AG04449 (cell line): Measurements from ENCODE around the gene NEU3.
A peak's percentile ranks its signal among the peaks of the same experiment; 100 is the strongest.
"Not testable (repeated sequence)": the region's sequence is repeated elsewhere in the genome, so short reads cannot be mapped to it uniquely, and the experiment has no call there.

ENCODE experiments used
- CTCF ChIA-PET: fragments of 350-600 bp; formaldehyde crosslinking; extraction: SDS; loops from one replicate; lab custom pipeline; 2021; ENCODE audit warnings: antibody characterized with exemption; lab: Yijun Ruan, JAX
- POLR2A ChIA-PET: fragments of 400-600, 350-600 bp; formaldehyde crosslinking; extraction: SDS; loops from one replicate; lab custom pipeline; 2020; ENCODE audit warnings: antibody characterized with exemption, inconsistent platforms; lab: Yijun Ruan, JAX
- DNase-seq: peaks from one replicate; pipeline ENCODE4 v3.0.0-alpha.2; 2010; ENCODE audit warnings: low read depth, low spot score
- H3K4me3 ChIP-seq: 2 replicates; pipeline ENCODE4 v1.5.1; 2011; ENCODE audit warnings: low read depth, mild to moderate bottlenecking, control low read depth, low read length
- TF ChIP-seq, protein P1 (sequence below): IDR thresholded peaks from one replicate; pipeline ENCODE4 v1.5.1; 2011; ENCODE audit warnings: mild to moderate bottlenecking, moderate library complexity, low read length, control low read depth, inconsistent platforms; ENCODE audit not compliant: insufficient read depth; ENCODE audit errors: missing control alignments

NEU3 gene

DNA sequence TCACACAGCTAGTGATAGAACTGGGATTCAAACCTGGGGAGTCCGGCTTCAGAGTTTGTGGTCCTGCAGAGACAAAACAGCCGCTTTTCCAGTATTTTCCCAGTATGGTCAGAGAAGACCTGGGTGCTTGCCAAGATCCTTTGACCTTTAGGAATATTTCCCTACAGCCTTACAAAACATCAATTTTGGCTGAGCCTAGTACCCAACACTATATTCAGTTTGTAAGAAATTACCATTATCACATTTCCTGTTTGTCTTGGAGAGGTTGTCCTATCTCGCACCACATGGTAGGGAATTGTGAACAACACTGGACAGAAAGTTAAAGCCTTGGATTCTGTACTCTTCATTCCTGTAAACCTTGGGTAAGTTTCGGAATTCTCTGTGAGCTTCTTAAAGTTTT lies 10.7 kb upstream of the NEU3 start:
- POLR2A ChIA-PET = interaction anchor here (0.6 kb wide), 1 partner anchor 10 kb away, joined by 3 read pairs; the partner anchor contains the start of gene NEU3
- H3K4me3 ChIP-seq = no peak overlapping the region
- CTCF ChIA-PET = interaction anchor here (0.8 to 1.2 kb wide), 4 partner anchors 44 to 271 kb away, joined by 3 to 4 read pairs (median 3); no protein-coding TSS in a partner anchor
- TF ChIP-seq, protein P1, sequence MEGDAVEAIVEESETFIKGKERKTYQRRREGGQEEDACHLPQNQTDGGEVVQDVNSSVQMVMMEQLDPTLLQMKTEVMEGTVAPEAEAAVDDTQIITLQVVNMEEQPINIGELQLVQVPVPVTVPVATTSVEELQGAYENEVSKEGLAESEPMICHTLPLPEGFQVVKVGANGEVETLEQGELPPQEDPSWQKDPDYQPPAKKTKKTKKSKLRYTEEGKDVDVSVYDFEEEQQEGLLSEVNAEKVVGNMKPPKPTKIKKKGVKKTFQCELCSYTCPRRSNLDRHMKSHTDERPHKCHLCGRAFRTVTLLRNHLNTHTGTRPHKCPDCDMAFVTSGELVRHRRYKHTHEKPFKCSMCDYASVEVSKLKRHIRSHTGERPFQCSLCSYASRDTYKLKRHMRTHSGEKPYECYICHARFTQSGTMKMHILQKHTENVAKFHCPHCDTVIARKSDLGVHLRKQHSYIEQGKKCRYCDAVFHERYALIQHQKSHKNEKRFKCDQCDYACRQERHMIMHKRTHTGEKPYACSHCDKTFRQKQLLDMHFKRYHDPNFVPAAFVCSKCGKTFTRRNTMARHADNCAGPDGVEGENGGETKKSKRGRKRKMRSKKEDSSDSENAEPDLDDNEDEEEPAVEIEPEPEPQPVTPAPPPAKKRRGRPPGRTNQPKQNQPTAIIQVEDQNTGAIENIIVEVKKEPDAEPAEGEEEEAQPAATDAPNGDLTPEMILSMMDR = no peak
- DNase-seq = no peak

DNA sequence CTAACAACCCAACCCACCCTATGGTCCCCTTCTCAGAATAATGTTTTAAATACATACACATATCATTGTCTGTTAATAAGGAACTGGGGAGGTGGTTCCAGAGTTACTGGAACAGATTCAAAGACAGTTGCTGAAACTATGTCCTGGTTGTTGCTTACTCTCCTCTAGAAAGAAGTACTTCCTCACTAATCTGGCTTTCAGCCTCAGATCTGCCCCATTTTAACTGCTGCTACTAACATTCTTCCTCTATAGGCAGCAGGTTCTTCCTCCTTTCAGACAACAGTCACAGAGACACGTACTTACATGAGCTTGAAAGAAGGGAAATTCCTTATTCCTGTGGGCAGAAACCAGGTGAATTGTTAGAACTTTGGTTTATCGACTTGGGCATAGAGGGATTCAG lies 8.1 kb upstream of the NEU3 start:
- POLR2A ChIA-PET = no interaction called here

DNA sequence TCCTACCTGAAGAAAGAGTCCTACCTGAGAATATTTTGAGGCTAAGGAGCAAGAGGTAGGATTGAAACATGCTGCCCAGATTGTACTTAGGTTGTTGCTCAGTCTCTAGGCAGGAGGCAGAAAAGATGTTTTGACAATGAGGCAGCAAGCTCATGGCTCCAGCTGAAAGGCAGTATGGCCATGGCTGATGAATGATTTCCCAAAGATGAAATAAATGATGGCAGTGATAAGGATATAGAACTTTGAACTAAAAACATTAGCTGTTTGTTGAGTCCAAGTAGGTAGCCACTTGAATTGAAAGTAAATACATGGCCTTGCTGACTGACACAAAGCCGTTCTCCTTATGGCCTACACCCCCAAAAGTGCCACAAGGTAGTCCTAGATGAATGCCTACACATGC lies 6.8 kb upstream of the NEU3 start:
- POLR2A ChIA-PET = no interaction called here
- DNase-seq = no peak
- CTCF ChIA-PET = interaction anchor here (1.4 kb wide), 1 partner anchor 50 kb away, joined by 4 read pairs; no protein-coding TSS in a partner anchor

More for the DNA sequence above, 8.1 kb upstream of the NEU3 start:
- H3K4me3 ChIP-seq = no peak overlapping the region
- DNase-seq = no peak
- TF ChIP-seq, protein P1 = no peak
- CTCF ChIA-PET = interaction anchor here (1.4 kb wide), 1 partner anchor 51 kb away, joined by 4 read pairs; no protein-coding TSS in a partner anchor

DNA sequence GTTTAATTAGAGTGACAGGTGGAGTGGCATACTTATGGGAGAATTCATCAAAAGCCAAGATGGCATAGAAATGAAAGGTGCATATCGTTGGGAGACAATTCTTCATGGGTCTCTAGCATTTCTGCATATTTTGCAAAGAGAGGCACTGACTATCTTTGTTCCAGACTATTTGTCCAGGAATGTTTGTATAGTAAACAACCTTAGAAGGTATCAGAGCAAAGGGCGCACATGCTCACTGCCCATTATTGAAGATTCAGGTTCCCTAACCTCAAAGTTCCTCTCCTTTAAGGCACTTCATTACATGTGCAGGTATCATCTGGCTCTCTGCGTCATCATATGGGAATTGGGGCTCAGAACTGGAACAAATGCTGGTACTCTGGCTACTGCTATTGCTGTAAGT lies 4.7 kb upstream of the NEU3 start:
- POLR2A ChIA-PET = no interaction called here
- TF ChIP-seq, protein P1 = no peak
- H3K4me3 ChIP-seq = no peak overlapping the region
- CTCF ChIA-PET = interaction anchor here (1.5 kb wide), 1 partner anchor 258 kb away, joined by 5 read pairs; no protein-coding TSS in a partner anchor
- DNase-seq = no peak

More for the DNA sequence above, 6.8 kb upstream of the NEU3 start:
- TF ChIP-seq, protein P1 = no peak
- H3K4me3 ChIP-seq = no peak overlapping the region

DNA sequence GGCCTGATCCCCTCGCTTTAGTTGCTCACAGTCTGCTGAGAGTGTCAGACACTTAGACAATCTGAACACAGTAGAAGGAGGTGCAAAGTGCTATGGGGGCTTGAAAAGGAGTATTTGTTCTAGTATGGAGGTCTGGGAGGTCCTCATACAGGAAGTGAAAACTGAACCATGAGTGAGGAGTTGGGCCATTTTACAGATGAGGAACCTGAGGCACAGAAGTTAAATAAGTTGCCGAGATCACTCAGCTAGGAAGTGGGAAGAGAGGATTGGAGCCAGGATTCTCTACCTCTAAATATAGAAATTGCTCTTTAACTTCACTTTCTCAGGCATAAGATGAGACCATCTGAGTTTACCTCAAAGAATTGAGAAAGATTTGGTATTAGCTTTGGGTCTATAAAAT lies 4.0 kb upstream of the NEU3 start:
- CTCF ChIA-PET = no interaction called here
- no peak overlapping the region for H3K4me3 ChIP-seq
- POLR2A ChIA-PET = no interaction called here
- no peak for DNase-seq
- TF ChIP-seq, protein P1 = no peak

DNA sequence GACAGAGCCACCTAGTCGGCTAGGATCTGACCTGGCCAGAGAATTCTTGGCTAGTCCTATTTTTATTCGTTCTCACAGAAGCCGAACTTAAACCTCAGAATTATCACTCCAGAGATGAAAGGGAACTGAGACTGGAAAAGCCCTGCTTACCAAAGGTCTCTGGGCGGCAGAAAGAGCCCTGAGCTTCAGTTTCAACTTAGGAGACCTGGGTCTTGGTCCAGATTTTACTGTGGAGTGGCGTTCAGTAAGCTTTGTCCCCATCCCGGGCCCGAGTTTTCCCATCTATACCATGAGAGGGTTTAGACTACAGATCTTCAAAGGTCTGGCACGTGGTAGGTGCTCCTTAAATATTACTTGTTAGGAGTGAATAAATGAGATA lies 516 bp downstream of the NEU3 start:
- POLR2A ChIA-PET = interaction anchor here (0.7 to 1.6 kb wide), 2 partner anchors 25 to 60 kb away, joined by 3 read pairs; no protein-coding TSS in a partner anchor
- TF ChIP-seq, protein P1 = no peak
- DNase-seq = no peak
- H3K4me3 ChIP-seq = peak overlapping the region; percentile 81
- CTCF ChIA-PET = interaction anchor here (0.9 to 2.0 kb wide), 3 partner anchors 33 to 59 kb away, joined by 3 to 5 read pairs (median 4); no protein-coding TSS in a partner anchor

DNA sequence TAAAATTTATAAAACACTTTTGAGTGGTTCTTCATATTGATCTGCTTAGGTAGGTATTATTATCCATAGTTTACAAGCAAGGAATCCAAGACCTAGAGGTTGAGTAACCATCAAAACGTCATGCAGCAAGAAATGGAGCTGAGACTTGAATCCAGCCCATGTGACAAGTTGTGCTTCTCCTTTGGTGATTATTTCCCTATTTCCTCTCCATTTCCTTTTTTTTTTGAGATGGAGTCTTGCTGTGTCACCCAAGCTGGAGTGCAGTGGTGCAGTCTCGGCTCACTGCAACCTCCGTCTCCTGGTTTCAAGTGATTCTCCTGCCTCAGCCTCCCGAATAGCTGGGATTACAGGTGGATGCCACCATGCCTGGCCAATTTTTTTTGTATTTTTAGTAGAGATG lies 1.4 kb downstream of the NEU3 start:
- CTCF ChIA-PET = interaction anchor here (0.9 to 2.0 kb wide), 3 partner anchors 32 to 60 kb away, joined by 3 to 5 read pairs (median 4); no protein-coding TSS in a partner anchor
- DNase-seq, H3K4me3 ChIP-seq, POLR2A ChIA-PET: not testable (repeated sequence)
